Natural killer cell treated with Interleukin-12 subunit alpha and Interleukin-12 subunit beta and Interleukin-15 and Interleukin-18, amount 100 ng/mL, for 72 hours (primary cell): ENCODE data around the gene RETREG3. TPM values are rescaled to one million over a fixed set of nuclear protein-coding genes. Genes with fewer than 3 reads are reported as not detected.
"Not testable (repeated sequence)": the region's sequence is repeated elsewhere in the genome, so short reads cannot be mapped to it uniquely, and the experiment has no call there.

Source experiments
- ATAC-seq, 2 donors: fragments of 150-1000 bp; cut with Tn5 transposase in 1 of 2; sonication (Bioruptor Pico), chemical (Tn5 transposase) in 1 of 2; 2 replicates each; pipeline ENCODE4 v1.10.0; 2021
- DNase-seq: peaks from one replicate; pipeline ENCODE4 v3.0.0; 2022; ENCODE audit warnings: low spot score
- H3K27ac Mint-ChIP-seq, 2 donors: 1 replicate in 1 of 2; 2 replicates in 1 of 2; pipeline ENCODE4 v1.8.0; 2022; ENCODE audit warnings: mixed read lengths in 2 of 2, mild to moderate bottlenecking in 1 of 2, moderate library complexity in 1 of 2
- H3K27me3 Mint-ChIP-seq, 2 donors: 1 replicate in 1 of 2; 2 replicates in 1 of 2; pipeline ENCODE4 v1.8.0; 2022; ENCODE audit warnings: mixed read lengths in 2 of 2
- H3K36me3 Mint-ChIP-seq: one replicate; pipeline ENCODE4 v1.8.0; 2022; ENCODE audit warnings: mixed read lengths
- H3K4me1 Mint-ChIP-seq, 2 donors: 1 replicate in 1 of 2; 2 replicates in 1 of 2; pipeline ENCODE4 v1.8.0; 2022; ENCODE audit warnings: low read depth in 2 of 2, mixed read lengths in 2 of 2, mild to moderate bottlenecking in 1 of 2
- H3K4me3 Mint-ChIP-seq: one replicate; pipeline ENCODE4 v1.8.0; 2022; ENCODE audit warnings: mixed read lengths
- H3K9me3 Mint-ChIP-seq: 2 replicates; pipeline ENCODE4 v1.8.0; 2022; ENCODE audit warnings: mixed read lengths
- total RNA-seq, 2 donors: library from RNA; stranded (reverse); gene quantifications; one replicate each; pipeline ENCODE4 v1.2.3, GENCODE V29; 2022

Gene RETREG3
- total RNA-seq, 2 donors from 2014 or later = 52.9 to 67.3 TPM

DNA sequence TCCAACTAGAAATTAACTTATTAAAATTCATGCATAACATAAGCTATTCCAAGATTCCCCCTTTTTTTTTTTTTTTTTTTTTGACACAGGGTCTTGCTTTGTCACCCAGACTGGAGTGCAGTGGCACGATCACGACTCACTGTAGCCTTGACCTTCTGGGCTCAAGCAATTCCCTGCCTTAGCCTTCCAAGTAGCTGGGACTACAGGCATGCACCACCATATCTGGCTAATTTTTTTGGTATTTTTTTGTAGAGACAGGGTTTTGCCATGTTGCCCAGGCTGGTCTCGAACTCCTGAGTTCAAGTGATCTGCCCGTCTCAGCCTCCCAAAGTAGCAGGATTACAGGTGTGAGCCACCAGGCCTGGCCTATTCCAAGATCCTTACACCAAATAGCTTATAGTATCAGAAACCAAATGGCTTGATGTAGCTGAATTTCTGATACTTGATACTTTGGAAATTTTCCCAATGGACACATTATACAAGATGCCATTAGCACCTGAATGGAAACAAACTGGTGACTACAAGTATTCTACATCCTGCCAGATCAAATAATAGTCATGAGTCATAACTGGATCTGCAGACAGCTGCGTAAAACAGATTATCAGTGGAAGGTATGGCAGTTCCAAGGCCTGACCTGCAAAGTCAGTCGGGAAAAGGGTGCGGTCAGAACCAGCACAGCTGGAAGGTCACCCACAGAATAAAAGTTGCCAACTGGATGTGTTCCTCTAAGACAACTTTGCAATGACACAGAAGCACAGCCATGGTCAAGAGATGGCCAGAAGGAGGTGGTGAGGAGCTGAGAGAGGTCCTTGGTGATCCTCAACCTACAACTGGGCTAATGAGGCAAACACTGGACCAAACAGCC lies 14.8 kb upstream of the RETREG3 start:
- Mint-ChIP-seq H3K36me3 (no peaks in the 10 kb centered on the region), H3K9me3 (no peaks in the 10 kb centered on the region), H3K4me3 (no peak overlapping the region), H3K27me3 (no peaks in the 10 kb centered on the region), H3K27ac (no peak overlapping the region), H3K4me1 (peaks cover 0 to 2% of the 10 kb centered on the region in 2 donors)
- no peak for ATAC-seq
- DNase-seq = no peak

- no peak overlapping the region for H3K4me3 Mint-ChIP-seq
- no peaks in the 10 kb centered on the region for H3K9me3 Mint-ChIP-seq
- no peak for DNase-seq
- peaks cover 6 to 9% of the 10 kb centered on the region in 2 donors for H3K4me1 Mint-ChIP-seq
- no peak for ATAC-seq
- no peaks in the 10 kb centered on the region for H3K36me3 Mint-ChIP-seq
- H3K27ac Mint-ChIP-seq = no peak overlapping the region
- H3K27me3 Mint-ChIP-seq = no peaks in the 10 kb centered on the region
These were observed 14.1 kb upstream of the RETREG3 start for GRCh38 chr17:42623271-42623670.

DNA sequence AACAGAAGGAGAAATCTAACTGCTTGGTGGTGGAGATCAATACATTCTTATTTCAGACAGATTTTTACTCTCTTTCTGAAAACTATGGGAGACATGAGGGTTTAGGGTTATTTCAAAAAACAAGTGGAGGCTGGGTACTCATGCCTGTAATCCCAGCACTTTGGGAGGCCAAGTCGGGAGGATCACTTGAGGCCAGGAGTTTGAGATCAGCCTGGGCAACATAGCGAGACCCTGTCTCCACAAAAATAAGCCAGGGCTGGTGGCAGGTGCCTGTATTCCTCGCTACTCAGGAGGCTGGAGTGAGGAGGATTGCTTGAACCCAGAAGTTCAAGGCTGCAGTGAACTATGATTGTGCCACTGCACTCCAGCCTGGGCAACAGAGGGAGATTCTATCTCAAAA lies 12.8 kb upstream of the RETREG3 start:
- not testable (repeated sequence) for H3K4me3 Mint-ChIP-seq, H3K27me3 Mint-ChIP-seq, H3K27ac Mint-ChIP-seq, DNase-seq, ATAC-seq, H3K36me3 Mint-ChIP-seq, H3K9me3 Mint-ChIP-seq
- H3K4me1 Mint-ChIP-seq = peaks cover 10 to 12% of the 10 kb centered on the region in 2 donors

- Mint-ChIP-seq H3K4me1 (peaks cover 10 to 12% of the 10 kb centered on the region in 2 donors), H3K9me3 (no peaks in the 10 kb centered on the region), H3K27me3 (no peaks in the 10 kb centered on the region), H3K36me3 (no peaks in the 10 kb centered on the region), H3K27ac (no peak overlapping the region), H3K4me3 (peak overlapping the region; percentile 12)
- ATAC-seq = no peak
- no peak for DNase-seq
These were observed 9.4 kb upstream of the RETREG3 start for GRCh38 chr17:42618442-42619150.

DNA sequence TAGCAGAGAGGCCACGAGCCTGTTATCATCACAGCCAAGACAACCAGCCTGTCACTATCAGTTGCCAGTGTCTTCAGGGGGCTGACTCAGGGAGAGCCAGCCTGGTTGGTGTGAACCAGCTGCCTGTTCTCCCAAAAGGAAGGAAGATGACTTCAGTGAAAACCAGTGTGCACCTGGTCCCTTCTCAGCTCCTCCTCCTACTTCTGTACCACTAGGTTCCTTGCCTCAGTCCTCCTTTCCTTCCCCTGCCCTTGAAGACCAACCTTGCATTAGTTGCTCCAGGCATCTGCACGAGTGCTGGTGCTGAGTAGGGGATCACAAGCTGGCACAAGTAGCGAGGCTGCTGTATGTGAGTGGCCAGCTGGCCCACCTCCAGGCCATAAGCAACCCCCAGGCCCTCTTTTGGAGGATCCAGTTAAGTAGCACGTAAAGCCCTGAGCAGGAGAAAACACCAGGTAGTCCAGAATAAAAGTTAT lies 8.8 kb upstream of the RETREG3 start:
- Mint-ChIP-seq H3K4me3 (peak overlapping the region; percentile 12), H3K9me3 (no peaks in the 10 kb centered on the region), H3K27ac (no peak overlapping the region), H3K4me1 (peaks cover 10 to 12% of the 10 kb centered on the region in 2 donors), H3K36me3 (no peaks in the 10 kb centered on the region), H3K27me3 (no peaks in the 10 kb centered on the region)
- DNase-seq = no peak
- no peak for ATAC-seq

GRCh38 chr17:42613699-42614295 lies 4.6 kb upstream of the RETREG3 start:
- Mint-ChIP-seq H3K36me3 (peaks cover under 1% of the 10 kb centered on the region), H3K4me1 (peaks cover 10 to 11% of the 10 kb centered on the region in 2 donors), H3K27ac (no peak overlapping the region), H3K27me3 (no peaks in the 10 kb centered on the region), H3K9me3 (no peaks in the 10 kb centered on the region), H3K4me3 (no peak overlapping the region)
- DNase-seq (no peak), ATAC-seq (no peak)

DNA sequence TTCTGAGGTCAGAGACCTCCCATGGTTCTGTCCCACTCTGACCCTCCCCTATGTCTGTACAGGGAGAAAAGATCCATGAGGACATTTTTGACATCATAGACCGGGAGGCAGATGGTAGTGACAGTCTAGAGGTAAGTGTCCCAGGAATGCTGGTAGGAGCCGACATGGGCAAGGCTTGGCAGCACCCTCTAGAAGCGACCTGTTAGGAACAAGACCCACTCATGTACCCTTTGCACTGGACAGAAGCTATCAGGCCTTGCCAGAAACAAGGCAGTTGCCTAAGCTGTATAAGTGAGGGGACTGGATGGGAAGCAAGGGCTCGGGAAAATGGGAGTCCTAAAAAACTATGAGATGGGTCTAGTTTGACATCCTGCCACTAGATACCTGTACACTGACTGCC lies 2.8 kb upstream of the RETREG3 start:
- no peak for ATAC-seq
- no peak overlapping the region for H3K4me3 Mint-ChIP-seq
- no peak for DNase-seq
- H3K27me3 Mint-ChIP-seq = no peaks in the 10 kb centered on the region
- H3K27ac Mint-ChIP-seq = no peak overlapping the region
- H3K9me3 Mint-ChIP-seq = no peaks in the 10 kb centered on the region
- H3K36me3 Mint-ChIP-seq = peaks cover 5% of the 10 kb centered on the region
- H3K4me1 Mint-ChIP-seq = peaks cover 12 to 15% of the 10 kb centered on the region in 2 donors

GRCh38 chr17:42609814-42610801 lies 934 bp upstream of the RETREG3 start:
- H3K36me3 Mint-ChIP-seq, H3K9me3 Mint-ChIP-seq, DNase-seq, H3K27me3 Mint-ChIP-seq: not testable (repeated sequence)
- Mint-ChIP-seq H3K4me3 (peak overlapping the region; percentile 100), H3K4me1 (peaks cover 22 to 31% of the 10 kb centered on the region in 2 donors), H3K27ac (peak overlapping the region; percentile 94 to 97)
- ATAC-seq = peak; percentile 1 to 24

DNA sequence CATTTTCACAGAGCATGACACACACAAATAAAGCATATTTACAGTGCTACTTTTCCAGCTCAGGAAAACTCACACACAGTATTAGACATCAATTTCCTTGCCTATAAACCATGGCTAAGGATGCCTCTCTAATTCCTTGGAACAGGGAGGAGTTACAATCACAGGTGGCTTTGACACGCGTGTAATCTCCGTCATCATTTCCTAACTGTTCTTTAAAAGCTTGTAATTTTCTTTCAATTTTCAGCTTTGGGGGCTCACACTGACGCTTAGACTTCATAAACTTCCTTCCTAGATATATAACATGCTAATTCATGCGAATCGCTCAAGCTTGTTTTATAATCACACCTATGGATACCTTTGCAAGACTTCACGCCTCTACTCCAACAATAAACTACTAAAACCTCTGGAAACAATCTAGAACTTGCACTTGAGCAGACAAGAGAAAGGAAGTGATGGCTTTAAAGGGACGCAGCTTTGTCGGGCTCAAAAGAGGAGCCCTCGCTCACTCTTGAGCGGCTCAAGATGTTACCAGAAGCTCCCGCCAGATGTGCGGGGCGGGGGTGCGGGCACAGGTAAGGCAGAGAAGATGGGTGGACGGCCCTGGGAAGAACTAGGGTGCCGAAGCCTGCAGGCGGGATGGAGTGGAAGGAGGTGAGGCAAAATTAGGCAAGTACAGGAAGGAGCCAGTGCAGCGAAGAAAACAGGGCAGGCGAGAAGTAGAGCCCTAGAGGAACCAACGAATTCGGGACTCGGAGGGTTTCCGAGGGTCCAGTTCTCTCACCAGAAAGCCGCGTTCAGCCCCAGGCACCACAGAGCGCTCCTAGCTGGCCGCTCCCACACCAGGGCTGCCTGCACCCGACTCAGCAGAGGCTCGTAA lies 631 bp downstream of the RETREG3 start:
- H3K36me3 Mint-ChIP-seq = peaks cover 5% of the 10 kb centered on the region
- H3K27me3 Mint-ChIP-seq = no peaks in the 10 kb centered on the region
- H3K4me3 Mint-ChIP-seq = peak overlapping the region; percentile 100
- peaks cover 29 to 42% of the 10 kb centered on the region in 2 donors for H3K4me1 Mint-ChIP-seq
- peak; percentile 54 to 61 for ATAC-seq
- no peak for DNase-seq
- H3K9me3 Mint-ChIP-seq = no peaks in the 10 kb centered on the region
- peak overlapping the region; percentile 94 to 97 for H3K27ac Mint-ChIP-seq

DNA sequence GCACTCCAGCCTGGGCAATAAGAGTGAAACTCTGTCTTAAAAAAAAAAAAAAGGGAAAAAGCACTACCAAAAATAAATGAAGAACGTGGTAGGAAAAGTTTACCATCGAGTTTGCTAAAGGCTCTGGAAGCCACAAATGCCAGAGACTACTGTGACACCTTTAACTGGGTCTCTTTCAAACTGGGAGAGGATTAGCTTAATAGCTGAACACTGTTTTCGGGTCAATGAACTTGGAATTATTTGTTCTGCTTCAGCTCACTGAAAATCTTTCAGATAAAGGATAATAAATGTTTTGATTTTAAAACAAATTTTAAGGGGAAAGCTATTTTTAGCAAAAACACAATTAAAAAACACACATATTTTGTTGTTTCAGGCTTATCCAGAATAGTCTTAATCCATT lies 1.4 kb downstream of the RETREG3 start:
- Mint-ChIP-seq H3K4me3 (peak overlapping the region; percentile 100), H3K27ac (peak overlapping the region; percentile 94 to 97), H3K27me3 (no peaks in the 10 kb centered on the region), H3K9me3 (no peaks in the 10 kb centered on the region), H3K4me1 (peaks cover 35 to 46% of the 10 kb centered on the region in 2 donors), H3K36me3 (peaks cover 10% of the 10 kb centered on the region)
- no peak for DNase-seq
- no peak for ATAC-seq

- Mint-ChIP-seq H3K9me3 (no peaks in the 10 kb centered on the region), H3K4me1 (peaks cover 37 to 45% of the 10 kb centered on the region in 2 donors), H3K27me3 (no peaks in the 10 kb centered on the region), H3K36me3 (peaks cover 5% of the 10 kb centered on the region), H3K4me3 (no peak overlapping the region), H3K27ac (no peak overlapping the region)
- ATAC-seq (no peak), DNase-seq (no peak)
These were observed 5.9 kb downstream of the RETREG3 start for GRCh38 chr17:42603318-42603717.

DNA sequence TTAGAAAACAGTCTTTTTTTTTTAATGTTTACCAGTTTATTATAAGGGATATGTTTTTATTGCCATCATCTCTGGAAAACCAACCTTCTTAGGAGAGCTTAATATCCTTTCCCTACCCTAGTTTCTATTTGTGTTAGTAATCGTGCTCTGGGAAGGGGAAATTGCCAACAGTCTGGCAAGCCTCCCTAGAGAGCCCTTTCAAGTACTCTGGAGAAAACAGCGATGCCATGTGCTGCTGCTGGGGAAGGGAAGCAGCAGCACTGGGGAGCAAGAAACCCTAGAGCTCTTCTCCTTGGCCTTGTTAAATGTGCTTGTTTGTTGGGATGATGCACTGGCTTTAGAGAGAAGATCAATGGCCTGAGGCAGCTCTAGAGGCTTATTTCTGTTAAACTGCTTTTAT lies 10.3 kb downstream of the RETREG3 start:
- Mint-ChIP-seq H3K4me1 (peaks cover 14 to 19% of the 10 kb centered on the region in 2 donors), H3K27me3 (no peaks in the 10 kb centered on the region), H3K9me3 (no peaks in the 10 kb centered on the region), H3K27ac (peak overlapping the region in 1 of 2 donors; percentile 46), H3K4me3 (no peak overlapping the region), H3K36me3 (peaks cover 5% of the 10 kb centered on the region)
- DNase-seq (no peak), ATAC-seq (no peak)
